ENCODE results near the gene ASPM.
"Not testable (repeated sequence)": the region's sequence is repeated elsewhere in the genome, so short reads cannot be mapped to it uniquely, and the experiment has no call there.

Gene ASPM

DNA sequence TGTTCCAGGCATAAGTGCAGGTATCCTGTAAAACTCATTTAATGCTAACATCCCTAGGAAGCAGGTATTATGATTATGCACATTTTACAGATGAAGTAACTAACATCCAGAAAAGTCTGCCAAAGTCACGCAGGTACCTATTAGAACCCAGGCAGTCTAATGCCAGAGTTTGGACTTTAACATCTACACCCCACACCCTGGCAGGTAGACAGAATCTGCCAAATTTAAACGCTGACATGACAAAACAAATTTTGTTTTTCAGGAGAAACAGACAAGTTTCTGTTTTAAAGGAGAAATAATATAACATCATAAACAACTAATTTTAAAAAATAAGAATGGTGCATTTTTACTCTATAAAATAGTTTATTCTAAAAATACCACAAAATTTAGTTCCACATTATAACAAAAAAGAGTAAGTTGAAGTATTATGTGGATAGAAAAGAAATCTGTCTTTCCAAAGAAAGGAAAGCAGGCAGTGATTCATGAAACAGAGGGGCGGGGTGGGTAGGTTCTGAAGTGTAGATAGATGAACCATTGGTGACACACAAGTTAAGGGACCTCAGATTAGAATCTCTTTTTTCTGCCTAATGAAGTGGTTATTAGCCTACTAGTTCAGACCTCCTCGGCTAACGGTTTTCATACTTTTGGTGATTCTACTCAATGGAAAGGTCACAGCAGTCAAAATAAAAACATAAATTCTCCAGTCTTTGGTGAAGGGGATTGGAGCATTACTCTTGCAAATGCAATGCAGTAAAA lies 1.7 kb downstream of the ASPM start:
- no peak for DNase-seq

DNA sequence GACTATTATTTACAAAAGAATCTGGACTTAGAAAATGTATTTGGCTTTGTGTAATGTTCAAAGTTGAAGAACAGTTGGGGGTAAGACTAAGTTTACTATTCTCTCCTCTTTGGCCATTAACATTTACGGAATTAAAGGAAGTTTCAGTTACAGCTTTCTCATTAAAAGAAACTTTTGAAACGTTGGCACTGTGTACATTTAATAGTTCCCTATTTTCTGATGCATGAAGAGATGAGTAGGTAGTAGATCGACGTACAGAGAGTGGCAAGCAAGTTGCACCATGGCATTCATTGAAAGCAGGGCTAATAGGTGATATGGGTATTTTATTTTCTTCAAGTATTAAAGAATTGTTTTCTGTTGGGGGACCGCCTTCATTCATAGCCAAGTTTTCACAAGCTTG lies 3.2 kb downstream of the ASPM start:
- no peak for DNase-seq

- DNase-seq = no peak
Measured at GRCh38 chr1:197141575-197141974, 4.9 kb downstream of the ASPM start.

- no peak for DNase-seq
Measured at GRCh38 chr1:197140121-197140520, 6.3 kb downstream of the ASPM start.

DNA sequence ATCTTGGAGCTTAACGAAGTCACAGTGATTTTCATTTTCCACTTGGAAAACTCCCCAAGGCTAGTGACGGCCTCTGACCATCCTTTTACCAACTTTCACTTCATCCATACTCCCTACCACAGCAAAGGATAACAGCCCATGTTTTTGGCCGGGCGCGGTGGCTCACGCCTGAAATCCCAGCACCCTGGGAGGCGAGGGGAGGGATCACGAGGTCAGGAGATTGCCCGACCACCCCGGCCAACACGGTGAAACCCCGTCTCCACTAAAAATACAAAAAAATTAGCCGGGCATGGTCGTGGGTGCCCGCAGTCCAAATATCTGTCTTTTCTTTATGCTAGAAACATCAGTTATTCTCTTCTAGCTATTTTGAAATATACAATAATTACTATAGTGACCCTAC lies 7.3 kb downstream of the ASPM start:
- DNase-seq = no peak

GRCh38 chr1:197137322-197137721 lies 9.1 kb downstream of the ASPM start:
- DNase-seq = no peak

GRCh38 chr1:197130677-197131304 lies 15.7 kb downstream of the ASPM start:
- DNase-seq = no peak

GRCh38 chr1:197129698-197130097 lies 16.8 kb downstream of the ASPM start:
- DNase-seq = no peak

- DNase-seq = no peak
Measured at GRCh38 chr1:197127246-197127912, 19.1 kb downstream of the ASPM start.

GRCh38 chr1:197126691-197127090 lies 19.8 kb downstream of the ASPM start:
- DNase-seq = no peak

- DNase-seq = no peak
Measured at GRCh38 chr1:197124376-197124775, 22.1 kb downstream of the ASPM start.

- no peak for DNase-seq
Measured at GRCh38 chr1:197116156-197116555, 30.3 kb downstream of the ASPM start.

DNA sequence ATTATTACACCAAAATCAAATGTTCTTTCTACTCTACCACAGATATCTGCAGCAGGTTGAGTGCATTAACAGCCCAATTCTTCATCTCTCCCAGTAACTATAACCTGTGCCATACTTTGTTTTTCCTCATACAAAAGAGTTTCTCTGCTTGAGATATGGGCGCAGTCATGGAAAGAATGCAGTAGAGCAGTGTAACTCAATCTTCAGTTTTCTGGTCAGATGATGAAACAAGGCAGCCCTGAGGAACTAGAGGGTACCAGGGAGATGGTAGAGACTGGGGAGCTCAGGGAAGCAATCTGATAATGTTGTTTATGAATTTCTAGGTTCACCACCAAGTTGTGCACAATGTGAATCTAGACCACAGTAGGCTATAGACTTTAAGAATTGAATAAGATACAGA lies 39.6 kb downstream of the ASPM start:
- DNase-seq = no peak

DNA sequence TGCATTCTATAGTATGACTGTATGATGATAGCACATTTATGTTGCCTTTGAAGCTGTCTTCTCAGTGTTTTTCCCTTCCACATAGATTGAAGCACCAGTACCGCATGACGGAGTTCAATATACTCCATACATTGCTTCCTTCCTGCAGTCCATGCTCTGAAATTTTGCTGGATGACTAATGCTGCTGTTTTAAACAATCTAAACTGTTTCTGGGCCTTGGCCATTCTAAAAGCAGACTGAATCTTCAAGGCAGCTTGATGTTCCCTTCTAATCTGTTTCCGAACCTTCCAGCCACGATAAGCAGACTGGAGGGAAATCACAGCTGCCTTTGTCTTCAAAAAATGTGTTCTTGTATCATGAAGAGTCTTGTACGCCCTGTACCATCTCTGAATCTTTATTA lies 43.2 kb downstream of the ASPM start:
- no peak for DNase-seq

GRCh38 chr1:197101978-197102377 lies 44.5 kb downstream of the ASPM start:
- no peak for DNase-seq

- no peak for DNase-seq
Measured at GRCh38 chr1:197100677-197101076, 45.8 kb downstream of the ASPM start.

GRCh38 chr1:197099444-197099843 lies 47.0 kb downstream of the ASPM start:
- no peak for DNase-seq

DNA sequence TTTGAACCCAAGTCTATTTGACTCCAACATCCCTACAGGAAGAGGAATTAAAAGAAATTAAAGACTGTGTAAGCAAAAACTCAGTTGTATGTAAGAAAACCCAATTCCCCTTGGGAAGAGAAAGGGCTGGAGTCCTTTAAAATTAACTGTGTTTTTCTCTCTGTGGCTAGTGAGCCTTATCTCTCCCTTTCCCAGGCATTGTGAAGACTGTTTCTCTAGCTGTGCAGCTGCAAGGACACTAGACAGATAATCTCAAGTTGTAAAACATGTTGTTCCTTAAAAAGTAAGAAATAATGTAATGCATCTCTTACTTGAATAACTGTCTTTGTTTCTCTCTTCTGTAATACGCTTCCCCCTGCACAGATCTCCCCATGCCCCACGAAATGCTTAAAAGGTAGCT lies 49.5 kb downstream of the ASPM start:
- not testable (repeated sequence) for DNase-seq

DNA sequence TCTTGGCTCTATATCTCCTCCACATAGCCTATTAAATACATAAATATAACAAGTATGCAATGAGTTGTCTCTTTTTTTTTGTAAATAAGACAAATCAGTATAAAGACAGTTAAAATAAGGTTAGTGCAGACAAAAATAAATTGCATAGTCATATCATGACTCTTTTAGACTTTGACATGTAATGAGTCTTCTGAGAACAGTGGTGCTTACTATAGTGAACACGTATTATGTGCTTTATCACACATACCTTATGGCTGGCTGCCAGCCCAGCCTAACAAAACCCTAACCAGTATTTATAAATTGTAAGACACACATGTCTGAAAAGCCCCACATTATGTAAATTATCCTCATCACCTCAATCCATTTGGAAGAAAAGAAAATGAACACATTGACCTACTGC lies 50.3 kb downstream of the ASPM start:
- DNase-seq = no peak

DNA sequence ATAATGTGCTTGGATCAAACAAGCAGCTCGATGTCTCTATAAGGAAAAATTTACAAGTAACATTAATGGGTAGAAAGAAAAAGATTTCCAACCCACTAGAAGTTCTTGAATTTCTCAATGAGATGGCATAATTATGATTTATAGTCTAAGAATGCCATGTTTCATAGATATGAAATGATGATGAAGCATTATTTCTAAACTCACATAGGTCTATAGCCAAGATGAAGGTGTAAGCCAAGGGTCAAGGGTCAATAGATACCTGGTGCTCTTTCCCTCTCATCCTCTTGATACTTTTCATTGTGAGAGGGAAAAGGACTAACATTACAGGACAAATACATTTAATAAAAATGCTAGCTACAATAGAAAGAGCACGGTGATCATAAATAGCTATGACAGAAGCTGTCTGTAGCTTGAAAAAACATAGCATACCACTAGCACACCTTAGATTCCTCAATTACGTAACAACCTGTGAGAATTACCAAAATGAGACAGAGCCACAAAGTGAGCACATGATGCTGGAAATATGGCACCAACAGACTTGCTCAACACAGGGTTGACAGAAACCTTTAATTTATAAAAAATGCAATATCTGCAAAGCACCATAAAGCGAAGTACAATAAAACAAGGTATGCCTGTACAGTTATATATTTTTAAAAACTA lies 53.1 kb downstream of the ASPM start:
- DNase-seq = no peak

GRCh38 chr1:197092491-197093023 lies 53.9 kb downstream of the ASPM start:
- DNase-seq = no peak

- DNase-seq = no peak
Measured at GRCh38 chr1:197083474-197083873, 63.0 kb downstream of the ASPM start.

GRCh38 chr1:197081117-197081753 lies 65.2 kb downstream of the ASPM start:
- DNase-seq = no peak
